ENCODE data around the gene CCDC142.

GRCh38 chr2:74493546-74493945 lies 10.7 kb upstream of the CCDC142 start:
- no peak for TF ChIP-seq POLR2A (IDR thresholded peaks at IDR 0.05)
- no peak for TF ChIP-seq POLR2AphosphoS5 (IDR thresholded peaks at IDR 0.05; ENCODE audit: insufficient read depth in 1 of 2, low read depth in 1 of 2)
- no peak for TF ChIP-seq CTCF (IDR thresholded peaks at IDR 0.05)
